HG03039 (cell line): Measurements from ENCODE around the gene VAT1L.

ENCODE experiments used
- ATAC-seq: cut with Tn5 transposase; IDR thresholded peaks from one replicate; pipeline ENCODE4 v1.9.1; 2021; ENCODE audit warnings: mild to moderate bottlenecking, moderate library complexity; ENCODE audit not compliant: unreplicated experiment

Gene VAT1L

DNA sequence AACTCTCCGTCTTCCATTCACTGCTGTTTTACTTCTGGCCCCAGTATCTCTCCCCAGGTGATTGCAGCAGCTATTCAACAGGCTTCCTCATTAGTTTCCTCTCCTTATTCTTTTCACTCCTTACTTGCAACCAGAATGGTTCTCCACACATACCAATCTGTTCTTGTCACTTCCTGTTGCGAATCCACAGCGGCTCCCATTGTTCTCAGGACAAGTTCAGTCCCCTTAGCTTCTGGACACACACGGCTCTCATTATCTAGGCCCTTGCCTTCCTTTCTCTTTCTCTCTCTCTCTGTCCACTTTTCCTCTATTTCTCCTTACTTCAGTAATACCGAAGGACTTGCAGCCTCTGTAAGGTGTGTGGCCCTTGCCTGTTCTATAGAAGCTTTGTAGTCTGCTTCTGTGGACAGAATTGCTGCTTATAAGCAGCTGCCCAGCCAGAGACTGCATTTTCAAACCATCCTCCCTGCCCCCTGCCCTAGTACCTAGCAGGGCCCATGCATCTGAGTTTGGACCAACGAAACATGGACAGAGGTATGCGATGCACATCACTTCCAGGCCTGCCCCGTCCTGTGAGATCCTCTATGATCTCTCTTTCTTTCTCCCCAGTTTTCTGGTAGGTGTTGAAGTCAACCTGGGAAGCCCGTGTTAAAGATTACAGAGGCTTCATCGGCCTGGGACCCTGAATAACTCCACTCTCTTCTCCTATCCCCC is 45.7 kb downstream of the VAT1L start:
- no peak for ATAC-seq

DNA sequence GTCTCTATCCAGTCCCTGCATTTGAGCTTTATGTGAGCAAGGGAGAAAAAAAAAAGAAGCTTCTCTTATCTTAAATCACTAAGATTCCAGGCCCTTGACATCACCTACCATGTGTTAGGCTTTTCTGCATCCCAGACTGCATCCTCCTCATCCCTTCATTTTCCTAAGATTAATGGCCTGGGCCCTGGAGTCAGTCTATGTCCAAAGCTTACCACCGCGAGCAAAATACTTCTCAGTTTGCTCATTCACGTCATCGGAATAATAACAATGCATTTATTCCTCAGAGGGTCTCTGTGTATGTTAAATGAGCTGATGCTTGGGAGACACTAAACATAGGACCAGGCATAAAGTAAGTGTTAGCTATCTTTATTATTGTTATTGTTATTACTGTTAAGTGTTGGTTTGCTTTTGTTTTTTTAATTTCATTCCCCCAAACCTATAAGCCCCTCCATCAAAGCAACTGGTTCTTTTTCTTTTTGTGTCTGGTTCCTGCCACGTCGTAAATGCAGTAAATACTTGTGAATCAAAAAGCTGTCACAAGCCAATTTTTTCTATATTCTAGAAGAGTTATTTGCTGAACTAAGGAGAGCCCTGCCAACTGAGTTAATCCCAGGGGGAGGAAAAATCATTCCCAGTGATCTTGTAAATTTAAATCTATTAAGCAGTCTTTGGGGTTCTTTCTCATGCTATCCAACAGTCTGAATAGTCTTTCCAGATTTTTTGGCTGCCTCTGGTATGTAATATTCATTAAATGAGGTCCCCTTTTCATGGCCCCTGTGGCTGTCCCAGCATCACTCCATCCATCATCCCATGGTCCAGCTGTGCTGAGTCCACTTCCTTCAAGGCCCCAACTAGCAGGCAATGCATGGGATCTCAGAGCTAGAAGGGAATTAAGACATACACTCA is 46.5 kb downstream of the VAT1L start:
- ATAC-seq, result no peak

DNA sequence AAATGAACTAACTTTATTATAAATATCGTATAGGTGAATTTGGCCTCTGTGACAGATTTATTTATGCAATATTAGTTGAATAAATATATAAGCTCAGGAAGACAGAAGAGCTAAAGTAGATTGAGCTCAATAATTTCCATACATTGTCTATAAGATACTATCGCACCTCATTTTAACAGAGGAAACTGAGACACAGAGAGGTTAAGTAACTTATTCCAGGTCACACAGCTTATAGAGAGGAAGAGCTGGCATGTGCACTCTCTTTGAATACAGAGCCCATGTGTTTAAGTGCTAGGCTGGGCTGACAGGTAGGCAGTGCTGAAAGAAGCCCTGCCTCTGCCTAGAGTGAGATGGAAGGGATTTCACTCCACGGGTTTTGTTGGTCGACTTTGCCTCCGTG is 48.4 kb downstream of the VAT1L start:
- ATAC-seq, result no peak

DNA sequence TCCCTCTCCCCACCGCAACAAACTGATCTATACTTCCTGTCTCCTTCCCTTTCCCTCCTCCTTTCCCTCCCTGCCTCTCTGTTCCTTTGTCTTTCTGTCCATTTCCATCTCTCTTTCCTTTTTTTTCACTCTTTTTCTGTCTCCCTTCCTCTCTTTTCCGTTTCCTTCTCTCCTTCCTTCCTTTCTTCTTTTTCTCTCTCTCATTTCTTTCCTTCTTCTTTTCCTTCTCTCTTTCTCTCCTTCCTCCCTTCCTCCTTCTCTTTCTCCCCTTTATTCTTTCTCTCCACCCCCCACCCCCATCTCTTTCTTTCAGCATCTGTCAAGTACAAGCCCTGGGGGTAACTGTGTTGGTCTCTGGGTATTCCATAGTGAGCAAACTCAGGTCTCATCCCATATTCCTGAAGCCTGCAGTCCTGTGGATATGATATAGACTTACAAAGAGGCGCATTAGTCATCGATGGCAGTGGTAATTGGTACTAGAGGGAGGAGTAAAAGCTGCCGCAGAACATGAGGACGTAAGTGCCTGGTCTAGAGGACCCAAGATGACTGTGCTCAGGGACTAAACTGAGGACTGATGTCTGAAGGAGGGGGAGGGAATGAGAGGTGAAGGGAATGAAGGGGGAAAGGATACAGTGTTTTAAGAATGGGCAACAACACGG is 50.4 kb downstream of the VAT1L start:
- ATAC-seq, result no peak

DNA sequence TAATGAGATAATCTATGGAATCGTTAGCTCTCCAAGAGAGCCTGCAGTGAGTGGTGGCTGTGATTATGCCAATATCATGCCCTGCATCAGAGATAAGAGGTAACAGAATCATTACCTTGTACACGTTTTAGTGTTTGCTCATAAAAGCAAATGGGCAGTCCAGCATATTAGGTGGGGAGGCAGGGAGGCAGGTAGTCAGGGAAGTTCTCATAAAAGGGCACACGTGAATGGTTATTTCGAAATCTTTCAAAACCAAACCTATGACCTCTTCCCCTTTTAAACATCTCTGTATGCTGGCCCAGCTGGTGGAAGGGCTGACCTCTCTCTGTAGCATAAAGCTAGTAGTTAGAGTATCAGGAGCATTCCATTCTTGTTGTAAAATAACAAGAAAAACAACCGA is 51.7 kb downstream of the VAT1L start:
- no peak for ATAC-seq

DNA sequence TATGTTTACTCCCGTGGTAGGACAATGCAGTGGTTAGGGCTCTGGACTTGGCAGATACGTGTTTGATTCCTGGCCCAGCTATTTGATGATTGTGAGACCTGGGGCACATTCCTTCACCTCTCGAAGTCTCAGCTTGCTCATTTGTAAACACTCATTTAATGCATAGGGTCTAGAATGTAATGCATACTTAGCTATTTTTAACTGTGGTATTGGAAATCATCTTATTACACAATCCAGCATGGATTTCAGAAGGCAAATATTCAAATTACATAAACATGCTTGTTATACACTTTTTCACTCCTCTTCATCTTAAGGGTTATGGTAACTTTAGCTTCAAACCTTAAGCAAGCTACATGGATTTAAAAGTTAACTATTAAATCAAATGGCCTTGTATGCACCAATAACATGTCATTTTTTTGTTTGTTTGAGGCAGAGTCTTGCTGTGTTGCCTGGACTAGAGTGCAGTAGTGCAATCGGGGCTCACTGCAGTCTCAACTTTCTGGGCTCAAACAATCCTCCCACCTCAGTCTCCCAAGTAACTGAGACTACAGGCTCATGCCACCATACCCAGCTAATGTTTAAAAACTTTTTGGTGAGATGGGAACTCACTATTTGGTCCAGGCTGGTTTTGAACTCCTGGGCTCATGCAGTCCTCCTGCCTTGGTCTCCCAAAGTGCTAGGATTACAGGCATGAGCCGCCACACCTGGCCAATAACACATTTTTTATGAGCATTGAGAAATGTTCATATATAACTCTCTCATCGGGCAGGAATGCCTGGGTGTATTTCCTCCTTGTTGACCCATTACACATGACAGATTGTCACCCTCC is 52.5 kb downstream of the VAT1L start:
- no peak for ATAC-seq

DNA sequence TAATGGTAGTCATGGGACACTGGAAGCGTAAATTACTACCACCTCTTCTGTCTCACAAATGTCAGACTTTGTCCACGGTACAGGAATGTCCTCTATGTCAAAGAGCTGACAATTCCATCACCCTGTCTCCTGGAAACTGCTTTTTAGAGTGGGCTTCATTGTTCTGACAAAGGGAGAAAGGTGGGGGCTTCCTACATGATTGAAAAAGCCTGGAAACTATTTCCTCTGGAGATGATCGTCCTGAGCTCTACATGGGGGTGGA is 53.1 kb downstream of the VAT1L start:
- ATAC-seq, result no peak

DNA sequence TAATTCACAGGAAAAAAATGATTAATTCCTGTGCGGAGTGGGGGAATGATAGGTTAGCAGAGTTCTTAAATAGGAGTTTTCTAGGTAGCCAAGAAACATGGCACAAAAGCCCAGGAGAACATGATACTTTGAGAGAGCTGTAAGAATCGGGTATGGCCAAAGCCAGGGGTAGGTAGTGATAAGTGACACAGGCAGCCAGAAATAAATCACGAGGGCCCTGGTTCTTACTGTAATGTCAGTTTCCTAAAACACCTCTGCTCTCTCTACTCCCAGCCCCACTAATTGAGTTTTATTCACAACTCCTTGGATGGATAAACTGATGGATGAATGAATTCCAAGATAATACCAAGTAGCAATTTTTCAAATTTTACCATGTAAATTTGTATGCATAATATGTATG is 54.1 kb downstream of the VAT1L start:
- ATAC-seq, result no peak

DNA sequence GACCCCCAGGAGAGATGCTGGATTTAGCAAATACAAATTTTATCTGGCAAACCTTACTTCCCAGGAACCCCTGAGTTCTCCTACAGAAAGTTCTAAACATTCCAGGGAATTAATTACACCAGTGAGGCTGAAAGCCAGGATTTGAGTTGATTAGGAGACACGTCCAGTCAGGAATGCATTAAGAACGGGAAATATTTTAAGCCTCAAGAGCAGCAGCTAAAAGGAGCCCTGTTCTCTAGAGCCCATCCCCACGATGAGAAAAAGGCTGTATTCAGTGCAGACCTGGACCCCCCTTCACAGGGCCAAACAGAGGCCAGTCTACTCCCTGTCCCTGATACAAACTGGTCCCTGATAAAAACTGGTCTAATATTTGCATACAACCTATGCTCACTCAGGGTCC is 55.0 kb downstream of the VAT1L start:
- no peak for ATAC-seq

DNA sequence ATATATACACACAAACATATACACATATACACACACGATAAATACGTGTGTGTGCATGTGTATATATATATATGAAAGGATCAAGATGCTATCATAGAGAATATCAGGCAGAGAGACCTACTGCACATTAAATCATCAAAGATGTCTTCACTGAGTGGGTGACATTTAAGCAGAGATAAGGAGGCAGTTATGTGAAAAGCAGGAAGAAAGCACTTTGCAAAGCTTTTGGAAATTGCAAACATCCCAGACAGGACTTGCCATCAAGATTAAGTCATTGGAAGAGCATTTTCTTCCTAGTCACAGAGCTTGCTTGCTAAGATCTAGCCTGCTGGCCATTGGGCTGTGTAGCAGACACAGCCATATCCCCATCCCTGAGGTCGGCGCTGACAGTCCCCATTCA is 56.4 kb downstream of the VAT1L start:
- ATAC-seq, result no peak

DNA sequence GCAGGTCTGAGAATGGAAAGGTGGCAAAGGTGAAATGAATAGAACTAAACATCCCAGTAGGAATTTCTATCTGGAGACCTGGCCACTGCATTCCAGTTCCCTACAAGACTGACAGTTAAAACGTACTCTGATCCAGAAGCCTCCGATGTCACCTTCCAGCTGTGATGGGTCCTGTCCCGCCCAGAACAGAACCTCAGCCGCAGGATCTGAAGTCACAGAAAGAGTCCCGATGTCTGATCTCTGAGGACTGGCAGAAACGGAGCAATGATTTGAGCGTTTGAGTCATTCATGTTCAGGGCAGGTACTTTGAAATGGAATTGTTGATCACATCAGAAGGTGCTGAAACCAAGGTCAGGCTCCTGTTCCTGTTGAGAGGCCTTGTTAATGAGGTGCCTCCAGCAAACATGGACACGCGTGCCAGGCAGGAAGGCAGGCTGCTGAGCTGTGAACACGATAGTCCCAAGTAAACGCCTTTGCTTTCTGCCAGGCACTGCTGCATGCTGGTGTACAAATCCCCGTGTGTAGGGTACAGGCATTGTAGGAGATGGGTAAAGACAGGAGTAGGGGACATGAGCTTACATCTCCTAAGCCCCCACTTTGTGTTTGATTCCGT is 61.4 kb downstream of the VAT1L start:
- no peak for ATAC-seq

DNA sequence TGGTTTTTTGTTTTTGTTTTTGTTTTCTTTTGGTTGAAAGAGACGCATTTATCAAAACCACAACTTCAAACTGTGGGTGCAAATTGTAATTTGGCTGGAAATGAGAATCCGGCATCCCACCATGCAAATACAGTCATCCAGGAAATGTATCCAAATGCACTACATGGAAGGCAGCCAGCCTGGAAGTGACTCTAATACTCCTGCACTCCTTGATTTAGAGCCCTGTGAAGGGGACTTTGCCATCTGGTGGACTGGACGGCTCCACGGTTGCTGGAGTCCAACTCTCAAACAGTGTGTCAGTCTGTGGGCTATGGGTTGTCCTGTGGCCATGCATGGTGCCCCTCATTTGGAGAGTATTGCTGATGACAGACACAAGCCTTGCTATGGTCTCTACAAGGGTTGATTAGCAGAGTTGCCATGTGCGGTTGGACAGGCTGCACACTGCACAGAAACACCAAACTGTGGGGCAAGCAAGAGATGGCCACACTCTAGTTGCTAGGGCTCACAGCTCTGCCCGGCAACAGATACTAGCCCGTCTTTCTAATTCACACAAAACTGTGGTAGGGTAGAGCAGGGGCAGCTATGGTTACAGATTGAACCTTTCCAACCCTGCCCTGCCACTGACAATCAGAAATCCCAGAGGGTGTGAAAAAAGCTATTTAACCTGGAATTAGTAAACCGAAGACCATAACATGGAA is 62.4 kb downstream of the VAT1L start:
- ATAC-seq, result no peak

DNA sequence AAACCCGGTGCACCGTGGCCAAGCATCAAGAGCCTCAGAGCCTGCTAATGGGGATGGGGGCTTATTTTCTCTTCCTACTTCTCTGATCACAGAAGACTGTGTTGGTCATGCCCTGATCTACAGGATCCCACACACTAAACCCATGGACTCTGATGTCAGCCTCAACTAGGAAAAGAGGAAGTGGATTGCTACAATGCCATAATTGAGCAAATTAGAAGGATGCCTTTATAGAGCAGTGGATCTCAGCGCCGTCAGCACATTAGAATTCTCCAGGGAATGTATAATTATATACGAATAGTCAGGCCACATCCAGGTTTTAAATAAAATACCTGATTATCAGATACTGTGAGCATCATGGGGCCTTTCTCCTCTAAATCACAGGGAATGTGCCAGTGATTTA is 64.8 kb downstream of the VAT1L start:
- no peak for ATAC-seq

DNA sequence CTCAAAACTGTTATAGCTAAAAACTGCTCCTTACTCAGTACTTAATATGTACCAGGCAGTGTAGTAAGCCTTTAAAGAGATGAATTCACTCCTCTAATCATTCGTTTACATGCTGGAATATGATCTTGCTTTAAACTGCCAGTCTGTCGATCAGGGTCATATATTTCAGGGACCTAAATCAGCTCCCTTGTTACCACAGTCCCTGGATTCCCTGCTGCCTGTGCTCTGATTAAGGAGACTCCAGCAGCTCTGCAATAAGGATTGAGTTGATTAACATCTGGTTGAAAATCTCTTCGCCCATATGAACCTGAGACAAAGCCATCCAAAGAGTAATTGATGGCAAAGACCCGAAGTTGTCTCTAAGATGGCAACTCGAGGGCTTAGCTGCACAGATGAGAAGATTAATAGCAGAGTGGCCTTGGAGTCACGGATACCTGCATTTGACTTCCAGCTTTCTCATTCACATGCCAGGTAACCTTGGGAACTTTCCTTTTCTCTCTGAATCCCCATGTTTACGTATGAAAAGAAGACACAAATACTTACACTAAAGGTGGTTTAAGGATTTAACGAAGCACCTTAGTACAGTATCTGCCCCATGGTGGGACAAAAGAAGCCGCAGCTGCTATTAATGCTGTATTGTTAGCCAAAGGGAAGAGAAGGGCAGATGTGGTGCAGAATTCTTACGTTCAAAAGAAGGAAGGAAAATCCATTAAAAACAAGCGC is 68.2 kb downstream of the VAT1L start:
- ATAC-seq, result no peak

DNA sequence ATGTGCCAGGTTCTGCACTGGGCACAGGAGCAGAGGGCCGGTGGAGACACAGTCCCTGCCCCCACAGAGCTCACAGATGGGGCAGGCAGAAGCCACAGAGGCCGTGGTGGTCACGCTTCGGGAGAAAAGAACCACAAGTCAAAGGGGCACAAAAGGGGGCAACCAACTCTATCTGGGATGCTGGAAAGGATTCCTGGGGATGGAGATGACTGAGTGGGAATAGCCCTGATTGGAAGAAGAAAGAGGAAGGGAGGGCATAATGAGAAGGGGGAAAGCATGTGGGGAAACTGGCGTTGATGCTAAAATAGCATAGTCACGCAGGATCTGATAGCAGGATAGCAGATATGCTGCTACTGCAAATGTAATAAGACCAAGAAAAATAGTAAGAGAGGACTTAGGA is 69.7 kb downstream of the VAT1L start:
- no peak for ATAC-seq

DNA sequence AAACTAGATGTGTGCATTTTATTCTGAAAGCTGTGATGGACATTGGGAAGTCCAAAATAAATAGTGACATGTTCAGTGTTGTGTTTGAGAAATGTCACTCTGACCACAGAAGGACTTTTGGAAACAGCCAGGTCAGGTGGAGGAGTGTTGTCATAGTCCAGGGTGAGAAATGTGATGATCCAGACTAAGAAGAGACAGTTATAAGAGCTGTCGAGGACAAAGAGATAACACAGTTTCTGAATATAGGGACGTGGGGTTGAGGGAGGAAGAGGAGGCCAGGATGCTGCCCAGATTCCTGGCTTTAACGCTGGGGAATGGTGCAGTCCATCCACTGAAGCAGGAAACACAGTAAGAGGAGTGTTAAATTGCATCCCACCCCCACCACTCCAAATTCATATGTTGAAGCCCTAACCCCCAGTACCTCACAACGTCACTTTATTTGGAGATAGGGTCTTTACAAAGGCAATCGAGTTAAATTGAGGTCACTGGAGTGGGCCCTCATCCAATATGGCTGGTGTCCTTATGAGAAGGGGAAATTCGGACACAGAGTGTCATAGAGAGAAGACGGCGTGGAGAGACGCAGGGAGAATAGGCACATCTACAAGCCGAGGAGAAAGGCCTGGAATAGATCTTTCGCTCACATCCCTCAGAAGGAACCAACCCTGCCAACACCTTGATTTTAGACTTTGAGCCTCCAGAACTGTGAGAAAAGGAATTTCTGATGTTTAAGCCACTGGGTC is 71.3 kb downstream of the VAT1L start:
- ATAC-seq, result no peak

DNA sequence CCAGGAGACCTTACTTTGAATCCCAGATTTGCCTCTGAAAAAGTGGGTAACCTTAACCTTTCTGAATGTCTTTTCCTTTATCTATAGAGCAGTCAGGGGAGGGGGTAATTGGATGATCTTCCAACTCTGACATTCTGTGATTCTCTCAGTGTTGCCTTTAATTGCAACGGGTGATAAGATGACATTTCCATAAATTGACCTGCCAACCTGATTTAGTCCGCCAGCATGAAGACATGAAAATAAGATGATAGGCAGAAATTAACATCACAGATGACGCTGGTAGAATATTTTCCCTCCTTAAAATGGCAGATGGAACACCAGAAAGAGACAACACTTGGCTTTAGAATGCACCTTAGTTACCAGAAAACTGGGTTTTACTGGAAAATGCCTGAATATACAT is 72.6 kb downstream of the VAT1L start:
- no peak for ATAC-seq

DNA sequence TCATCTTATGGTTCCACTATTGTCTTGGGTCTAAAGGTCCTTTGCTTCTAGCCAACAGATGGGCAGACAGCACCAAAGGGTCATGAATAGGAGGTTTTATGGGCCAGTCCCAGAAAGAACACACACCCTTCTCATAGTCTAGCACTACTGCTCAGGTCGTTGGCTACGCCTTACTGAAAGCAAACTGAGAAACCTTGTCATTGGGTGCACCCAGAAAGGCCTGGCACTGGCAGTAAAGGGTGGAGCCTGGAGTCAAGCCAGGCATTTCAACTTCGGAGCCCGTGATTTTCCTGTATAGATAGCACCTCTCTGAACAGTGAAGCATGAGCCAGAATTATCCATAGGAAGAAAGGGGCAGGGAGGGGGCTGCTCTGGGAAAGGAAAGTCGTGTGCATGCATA is 74.9 kb downstream of the VAT1L start:
- ATAC-seq, result no peak

DNA sequence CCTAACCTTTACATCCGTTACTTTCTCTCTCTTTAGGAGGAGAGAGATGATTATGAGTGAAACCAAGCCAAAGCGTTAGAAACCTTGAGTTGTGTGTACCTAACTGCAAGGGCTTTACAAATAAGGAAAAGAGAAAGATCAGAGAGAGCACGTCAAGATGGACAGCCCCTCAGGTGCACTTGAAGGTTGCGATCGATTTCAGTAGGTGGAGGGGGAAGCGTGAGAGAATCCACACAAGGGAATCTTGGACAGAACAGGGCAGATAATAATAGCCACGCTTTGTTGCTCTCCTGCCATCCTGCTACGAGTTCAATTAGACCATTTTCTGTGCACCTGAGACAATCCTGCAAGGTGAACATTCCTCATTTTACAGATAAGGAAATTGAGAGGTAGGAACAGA is 78.4 kb downstream of the VAT1L start:
- ATAC-seq, result no peak
